RWPE2 (cell line): Measurements from ENCODE around the gene BACE2.

ENCODE experiments used
- ATAC-seq: fragments of 200-7000 bp; cut with Tn5 transposase; 3 replicates; pipeline ENCODE4 v1.9.1; 2021; ENCODE audit warnings: low read depth
- DNase-seq: peaks from one replicate; pipeline ENCODE4 v3.0.0-alpha.2; 2020; ENCODE audit warnings: low spot score
- H3K27ac ChIP-seq: fragments of 450-650 bp; 2 replicates; pipeline ENCODE4 v1.5.1; 2017; ENCODE audit warnings: mild to moderate bottlenecking; ENCODE audit not compliant: poor library complexity, severe bottlenecking
- H3K27me3 ChIP-seq: fragments of 250-450 bp; sonication (Bioruptor Pico); 2 replicates; pipeline ENCODE4 v1.5.1; 2021; ENCODE audit warnings: mild to moderate bottlenecking, moderate library complexity; ENCODE audit not compliant: insufficient read depth, poor library complexity, severe bottlenecking
- H3K36me3 ChIP-seq: fragments of 250-450 bp; sonication (Bioruptor Pico); 2 replicates; pipeline ENCODE4 v1.5.1; 2020; ENCODE audit warnings: low read depth, mild to moderate bottlenecking, moderate library complexity
- H3K4me1 ChIP-seq: fragments of 250-450 bp; sonication (Bioruptor Pico); 2 replicates; pipeline ENCODE4 v1.5.1; 2021; ENCODE audit warnings: mild to moderate bottlenecking, moderate library complexity; ENCODE audit not compliant: insufficient read depth, poor library complexity, severe bottlenecking
- H3K4me3 ChIP-seq: fragments of 250-450 bp; sonication (Bioruptor Pico); 2 replicates; pipeline ENCODE4 v1.5.1; 2021; ENCODE audit warnings: mild to moderate bottlenecking, moderate library complexity; ENCODE audit not compliant: severe bottlenecking
- H3K9me3 ChIP-seq: fragments of 250-450 bp; sonication (Bioruptor Pico); 2 replicates; pipeline ENCODE4 v1.5.1; 2021; ENCODE audit warnings: mild to moderate bottlenecking, moderate library complexity; ENCODE audit not compliant: severe bottlenecking
- TF ChIP-seq, protein P1 (sequence below): fragments of 450-650 bp; IDR thresholded peaks from one replicate; pipeline ENCODE4 v1.5.1; 2017; ENCODE audit warnings: mild to moderate bottlenecking, moderate library complexity; ENCODE audit not compliant: poor library complexity, severe bottlenecking

BACE2 gene

DNA sequence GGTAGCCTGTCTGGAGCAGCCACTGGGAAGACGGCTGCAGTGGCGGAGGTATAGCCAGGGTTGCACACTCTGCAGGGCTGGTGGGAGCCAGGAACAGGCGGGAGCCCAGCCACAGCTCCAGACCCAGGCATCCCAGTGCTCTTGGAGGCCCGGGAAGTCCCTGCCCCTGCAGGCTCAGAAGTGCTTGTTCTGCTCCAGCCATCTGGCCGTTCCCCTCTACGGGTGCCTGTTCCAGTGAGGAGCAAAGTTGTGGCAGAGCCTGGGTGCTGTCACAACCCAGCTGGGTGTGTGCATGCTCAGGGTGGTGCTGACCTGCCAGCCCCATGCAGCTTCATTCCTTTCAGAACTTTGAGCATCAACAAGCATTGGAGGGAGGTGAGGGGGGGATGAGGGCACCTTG, 31.7 kb upstream of the BACE2 start:
- Histone ChIP-seq H3K27ac (no peak overlapping the region), H3K4me3 (no peak overlapping the region), H3K27me3 (no peaks in the 10 kb centered on the region), H3K4me1 (no peaks in the 10 kb centered on the region), H3K9me3 (no peaks in the 10 kb centered on the region), H3K36me3 (no peaks in the 10 kb centered on the region)
- DNase-seq (no peak), ATAC-seq (no peak)
- TF ChIP-seq, protein P1, sequence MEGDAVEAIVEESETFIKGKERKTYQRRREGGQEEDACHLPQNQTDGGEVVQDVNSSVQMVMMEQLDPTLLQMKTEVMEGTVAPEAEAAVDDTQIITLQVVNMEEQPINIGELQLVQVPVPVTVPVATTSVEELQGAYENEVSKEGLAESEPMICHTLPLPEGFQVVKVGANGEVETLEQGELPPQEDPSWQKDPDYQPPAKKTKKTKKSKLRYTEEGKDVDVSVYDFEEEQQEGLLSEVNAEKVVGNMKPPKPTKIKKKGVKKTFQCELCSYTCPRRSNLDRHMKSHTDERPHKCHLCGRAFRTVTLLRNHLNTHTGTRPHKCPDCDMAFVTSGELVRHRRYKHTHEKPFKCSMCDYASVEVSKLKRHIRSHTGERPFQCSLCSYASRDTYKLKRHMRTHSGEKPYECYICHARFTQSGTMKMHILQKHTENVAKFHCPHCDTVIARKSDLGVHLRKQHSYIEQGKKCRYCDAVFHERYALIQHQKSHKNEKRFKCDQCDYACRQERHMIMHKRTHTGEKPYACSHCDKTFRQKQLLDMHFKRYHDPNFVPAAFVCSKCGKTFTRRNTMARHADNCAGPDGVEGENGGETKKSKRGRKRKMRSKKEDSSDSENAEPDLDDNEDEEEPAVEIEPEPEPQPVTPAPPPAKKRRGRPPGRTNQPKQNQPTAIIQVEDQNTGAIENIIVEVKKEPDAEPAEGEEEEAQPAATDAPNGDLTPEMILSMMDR, result no peak

GRCh38 chr21:41137401-41137800, 30.6 kb upstream of the BACE2 start:
- Histone ChIP-seq H3K4me1 (peaks cover 4% of the 10 kb centered on the region), H3K27ac (no peak overlapping the region), H3K36me3 (no peaks in the 10 kb centered on the region), H3K27me3 (no peaks in the 10 kb centered on the region), H3K9me3 (no peaks in the 10 kb centered on the region), H3K4me3 (no peak overlapping the region)
- TF ChIP-seq, protein P1, result no peak
- DNase-seq, result no peak
- no peak for ATAC-seq

DNA sequence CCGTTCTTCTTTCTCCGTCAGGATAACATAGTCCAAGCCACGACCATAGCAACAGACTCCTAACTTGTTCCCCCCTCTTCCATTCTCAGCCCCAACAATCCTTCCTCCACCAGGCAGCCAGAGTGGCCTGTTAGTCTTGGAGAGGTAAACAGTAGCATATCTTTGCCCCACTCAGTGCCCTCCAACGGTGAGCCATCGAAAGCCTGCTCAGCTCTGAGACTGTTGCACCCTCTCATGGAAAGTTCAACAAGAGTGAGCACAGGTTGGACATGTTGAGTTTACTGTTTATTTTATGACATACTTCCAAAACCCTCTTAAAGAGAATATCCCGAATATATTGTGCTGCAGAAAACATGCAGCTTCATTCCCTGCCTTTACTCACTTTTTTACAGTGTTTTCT, 30.1 kb upstream of the BACE2 start:
- H3K4me3 ChIP-seq, result no peak overlapping the region
- TF ChIP-seq, protein P1, result no peak
- no peaks in the 10 kb centered on the region for H3K9me3 ChIP-seq
- ATAC-seq (no peak), DNase-seq (no peak)
- no peaks in the 10 kb centered on the region for H3K27me3 ChIP-seq
- peaks cover 4% of the 10 kb centered on the region for H3K4me1 ChIP-seq
- H3K27ac ChIP-seq, result no peak overlapping the region
- no peaks in the 10 kb centered on the region for H3K36me3 ChIP-seq

DNA sequence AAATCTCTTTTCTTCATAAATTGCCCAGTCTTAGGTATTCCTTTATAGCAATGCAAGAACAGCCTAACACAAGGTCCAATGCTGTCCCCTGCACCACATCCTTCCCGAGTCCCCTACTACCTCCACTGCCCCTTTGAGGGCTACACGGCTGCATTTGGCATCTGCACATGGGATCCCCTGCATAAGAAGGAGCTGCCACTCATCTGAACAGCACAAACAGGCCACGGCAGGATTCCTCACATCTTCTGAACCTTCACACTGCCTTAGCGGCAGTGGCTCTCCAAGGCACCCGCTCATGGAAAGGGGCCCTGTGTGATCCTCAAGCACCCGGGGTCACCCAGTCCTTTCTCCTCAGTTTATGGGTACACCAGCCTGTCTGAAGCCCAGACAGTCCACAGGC, 29.2 kb upstream of the BACE2 start:
- no peak for ATAC-seq
- H3K4me3 ChIP-seq, result no peak overlapping the region
- H3K36me3 ChIP-seq, result no peaks in the 10 kb centered on the region
- peaks cover 4% of the 10 kb centered on the region for H3K4me1 ChIP-seq
- DNase-seq, result no peak
- no peaks in the 10 kb centered on the region for H3K27me3 ChIP-seq
- no peaks in the 10 kb centered on the region for H3K9me3 ChIP-seq
- H3K27ac ChIP-seq, result no peak overlapping the region
- TF ChIP-seq, protein P1, result no peak

GRCh38 chr21:41139275-41139674, 28.7 kb upstream of the BACE2 start:
- H3K27me3 ChIP-seq, result no peaks in the 10 kb centered on the region
- TF ChIP-seq, protein P1, result no peak
- ATAC-seq (no peak), DNase-seq (no peak)
- no peak overlapping the region for H3K27ac ChIP-seq
- peaks cover 4% of the 10 kb centered on the region for H3K4me1 ChIP-seq
- H3K36me3 ChIP-seq, result no peaks in the 10 kb centered on the region
- H3K9me3 ChIP-seq, result no peaks in the 10 kb centered on the region
- H3K4me3 ChIP-seq, result no peak overlapping the region
